Heart right ventricle (tissue), 16 donors: ENCODE measurements around the gene ORMDL1. TPM values are rescaled to one million over a fixed set of nuclear protein-coding genes. Genes with fewer than 3 reads are reported as not detected.

Experiments used
- ATAC-seq, 8 donors: fragments of 200-7000 bp; cut with Tn5 transposase; one replicate each; pipeline ENCODE4 v1.9.1; 2020; ENCODE audit warnings: mild to moderate bottlenecking in 8 of 8, moderate library complexity in 8 of 8, moderate number of reproducible peaks in 1 of 8
- DNase-seq, 2 donors: peaks; one replicate each; pipeline ENCODE4 v3.0.0-alpha.2; 2020
- H3K27ac ChIP-seq, 10 donors: fragments of 200-600 bp; sonication (generic) in 2 of 10; one replicate each; pipeline versions ENCODE4 v1.5.0 to v1.8.0; 2020 to 2022; ENCODE audit warnings: mild to moderate bottlenecking in 3 of 10
- H3K27me3 ChIP-seq, 7 donors: fragments of 200-600 bp; one replicate each; pipeline ENCODE4 v1.8.0; 2021 to 2022; ENCODE audit warnings: mild to moderate bottlenecking in 2 of 7
- H3K36me3 ChIP-seq, 9 donors: fragments of 200-600 bp; sonication (generic) in 1 of 9; one replicate each; pipeline versions ENCODE4 v1.5.0 to v1.8.0; 2020 to 2022; ENCODE audit warnings: mild to moderate bottlenecking in 2 of 9
- H3K4me1 ChIP-seq, 9 donors: fragments of 200-600 bp; sonication (generic) in 1 of 9; one replicate each; pipeline versions ENCODE4 v1.5.0 to v1.8.0; 2020 to 2022; ENCODE audit warnings: mild to moderate bottlenecking in 4 of 9
- H3K4me3 ChIP-seq, 10 donors: fragments of 200-600 bp; sonication (generic) in 2 of 10; one replicate each; pipeline versions ENCODE4 v1.5.0 to v1.8.0; 2020 to 2022; ENCODE audit warnings: mild to moderate bottlenecking in 7 of 10, moderate library complexity in 2 of 10
- H3K9me3 ChIP-seq, 11 donors: fragments of 200-600 bp in 10 of 11; sonication (generic) in 2 of 11; one replicate each; pipeline versions ENCODE4 v1.5.0 to v1.8.0; 2013 to 2022; ENCODE audit warnings: mild to moderate bottlenecking in 2 of 11, control low read depth in 1 of 11, moderate library complexity in 1 of 11
- WGBS, 2 donors: extraction: QIAGEN DNeasy Blood & Tissue Kit; methylation state at CpG; one replicate each; pipeline ENCODE4 v1.1.7; 2013; ENCODE audit warnings: inconsistent platforms in 1 of 2; 5-methylcytosine and 5-hydroxymethylcytosine counted together
- intact Hi-C, 10 donors: fragments of 100-400 bp; cut with DNase I; formaldehyde crosslinking; loops; one replicate each; pipeline versions ENCODE4 v1.11.1 to v1.14.2; 2022
- polyA plus RNA-seq, 2 donors: library from polyadenylated mRNA; stranded (reverse); fragments of 200-250 nt; gene quantifications; one replicate each; pipeline ENCODE4 v1.2.3, GENCODE V29; 2013
- total RNA-seq, 10 donors: library from RNA; stranded (reverse); fragmentation: NEBNext Ultra II Directional in 3 of 10; extraction: Animal tissue kit (Norgen Biotek cat#: 25700) in 3 of 10; gene quantifications; one replicate each; pipeline versions ENCODE4 v1.2.1 to v1.2.4, GENCODE V29; 2021 to 2023
- TF ChIP-seq, protein P1 (sequence below), 9 donors: fragments of 200-600 bp; sonication (generic) in 2 of 9; IDR thresholded peaks; one replicate each; pipeline versions ENCODE4 v1.5.0 to v1.8.0; 2021 to 2022; ENCODE audit warnings: antibody characterized with exemption in 9 of 9, mild to moderate bottlenecking in 5 of 9, moderate library complexity in 1 of 9
- donor health status: Arrhythmogenic right ventricular cardiomyopathy.
- donor health status: ischemic (EF 13 %, LVEDD 7.1; RV severe dilation, severe dysfunction).
- donor health status: healthy with polysubstance abuse.
- donor health status: DM: no; HTN: yes; CAD: no.
- donor health status: DM: no; HTN: no; CAD: no.
- donor health status: ischemic (EF 25% LVEDD 6.9; RV normal size, moderate dysfunction).
- donor health status: ischemic (EF 25% LVEDD 5.7; RV mildly dilated, moderate dysfunction).
- donor health status: healthy.
- donor health status: DM: yes; HTN: yes; CAD: no.
- donor health status: Ischemic cardiomyopathy.
- donor health status: ischemic (EF 35%, LVEDD 5.7; RV mildly dilated, moderate dysfunction).
- donor health status: nonischemic (EF 11% LVEDD 7.7; RV severe dilation, severe dysfunction).
- donor health status: DM: yes; HTN: yes; CAD: no.
- donor health status: PGD.
- donor health status: ischemic (EF 29% LVEDD 5.4; RV normal size, mild dysfunction).
- donor health status: nonischemic (EF 23%, LVEDD 6.1; RV moderate dilation, normal function).

The ORMDL1 gene
- total and polyA plus RNA-seq, 12 donors, result 18.1 to 88.2 (median 24.3) TPM

DNA sequence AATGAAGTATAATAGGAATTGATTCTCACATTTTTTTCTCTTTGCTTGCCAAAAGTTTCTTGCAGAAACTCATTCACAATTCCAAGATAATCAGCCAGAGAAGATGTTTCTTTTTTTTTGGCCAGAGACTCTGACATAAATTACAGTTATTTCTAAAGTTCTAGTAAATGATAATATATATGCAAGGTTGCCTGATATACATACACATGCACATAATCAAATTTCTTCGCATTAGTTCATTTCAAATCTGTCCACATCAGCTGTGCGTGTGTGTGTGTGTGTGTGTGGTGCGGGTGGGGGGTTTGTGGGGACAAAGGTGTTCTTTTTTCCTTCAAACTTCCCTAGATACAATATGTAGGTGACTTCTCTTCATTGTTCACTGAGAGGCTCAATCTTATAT is 54.7 kb downstream of the ORMDL1 start:
- TF ChIP-seq, protein P1, sequence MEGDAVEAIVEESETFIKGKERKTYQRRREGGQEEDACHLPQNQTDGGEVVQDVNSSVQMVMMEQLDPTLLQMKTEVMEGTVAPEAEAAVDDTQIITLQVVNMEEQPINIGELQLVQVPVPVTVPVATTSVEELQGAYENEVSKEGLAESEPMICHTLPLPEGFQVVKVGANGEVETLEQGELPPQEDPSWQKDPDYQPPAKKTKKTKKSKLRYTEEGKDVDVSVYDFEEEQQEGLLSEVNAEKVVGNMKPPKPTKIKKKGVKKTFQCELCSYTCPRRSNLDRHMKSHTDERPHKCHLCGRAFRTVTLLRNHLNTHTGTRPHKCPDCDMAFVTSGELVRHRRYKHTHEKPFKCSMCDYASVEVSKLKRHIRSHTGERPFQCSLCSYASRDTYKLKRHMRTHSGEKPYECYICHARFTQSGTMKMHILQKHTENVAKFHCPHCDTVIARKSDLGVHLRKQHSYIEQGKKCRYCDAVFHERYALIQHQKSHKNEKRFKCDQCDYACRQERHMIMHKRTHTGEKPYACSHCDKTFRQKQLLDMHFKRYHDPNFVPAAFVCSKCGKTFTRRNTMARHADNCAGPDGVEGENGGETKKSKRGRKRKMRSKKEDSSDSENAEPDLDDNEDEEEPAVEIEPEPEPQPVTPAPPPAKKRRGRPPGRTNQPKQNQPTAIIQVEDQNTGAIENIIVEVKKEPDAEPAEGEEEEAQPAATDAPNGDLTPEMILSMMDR (IDR thresholded peaks at IDR 0.05), result no peak
- H3K4me3 ChIP-seq, result no peak overlapping the region
- H3K9me3 ChIP-seq, result no peaks in the 10 kb centered on the region
- WGBS, 2 donors, result 74 to 82% methylated on average over 3 of the region's 3 CpGs
- H3K4me1 ChIP-seq, result no peaks in the 10 kb centered on the region
- no peaks in the 10 kb centered on the region for H3K27me3 ChIP-seq
- peaks cover 0 to 52% (median 3%) of the 10 kb centered on the region in 9 donors for H3K36me3 ChIP-seq
- ATAC-seq, result no peak
- no peak overlapping the region for H3K27ac ChIP-seq
- intact Hi-C loops, result no loop called here
- DNase-seq, result no peak

DNA sequence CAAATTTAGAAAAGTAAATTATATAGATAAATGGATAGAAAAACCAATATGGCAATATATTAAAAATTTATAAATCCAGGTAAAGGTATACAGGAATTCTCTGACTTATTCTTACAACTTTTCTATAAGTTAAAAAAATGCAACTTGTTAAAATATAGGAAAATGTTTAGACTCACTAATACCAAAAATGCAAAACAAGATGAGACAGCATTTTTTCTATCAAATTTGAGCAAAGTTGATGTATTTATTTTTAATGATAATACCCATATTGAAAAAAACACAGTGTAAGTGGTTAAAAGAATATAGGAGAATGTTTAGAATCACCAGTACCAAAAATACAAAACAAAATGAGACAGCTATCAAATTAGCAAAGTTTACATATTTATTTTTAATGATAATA is 57.3 kb downstream of the ORMDL1 start:
- TF ChIP-seq, protein P1 (IDR thresholded peaks at IDR 0.05), result no peak
- intact Hi-C loops, result no loop called here
- H3K27me3 ChIP-seq, result no peaks in the 10 kb centered on the region
- no peaks in the 10 kb centered on the region for H3K9me3 ChIP-seq
- H3K36me3 ChIP-seq, result peaks cover 0 to 38% (median 3%) of the 10 kb centered on the region in 9 donors
- no peak overlapping the region for H3K4me3 ChIP-seq
- DNase-seq, result no peak
- no peak for ATAC-seq
- H3K27ac ChIP-seq, result no peak overlapping the region
- H3K4me1 ChIP-seq, result no peaks in the 10 kb centered on the region

DNA sequence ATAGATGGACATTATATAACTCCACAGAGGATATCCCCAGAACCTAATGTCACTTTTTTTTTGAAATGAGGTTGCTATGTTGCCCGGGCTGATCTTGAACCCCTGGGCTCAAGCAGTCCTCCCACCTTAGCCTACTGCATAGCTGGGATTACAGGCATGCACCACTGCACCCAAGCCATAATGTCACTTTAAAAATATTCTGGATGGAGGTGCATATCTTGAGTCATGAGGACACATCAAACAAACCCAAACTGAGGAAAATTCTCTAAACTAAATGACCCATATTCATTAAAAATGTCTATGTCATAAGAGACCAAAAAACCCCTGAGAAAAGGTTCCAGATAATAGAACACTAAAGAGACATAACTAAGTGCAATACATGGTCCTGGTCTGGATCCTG is 57.9 kb downstream of the ORMDL1 start:
- Histone ChIP-seq H3K36me3 (peaks cover 0 to 38% (median 3%) of the 10 kb centered on the region in 9 donors), H3K4me1 (no peaks in the 10 kb centered on the region), H3K27ac (no peak overlapping the region), H3K4me3 (no peak overlapping the region), H3K27me3 (no peaks in the 10 kb centered on the region), H3K9me3 (no peaks in the 10 kb centered on the region)
- DNase-seq, result no peak
- TF ChIP-seq, protein P1 (IDR thresholded peaks at IDR 0.05), result no peak
- intact Hi-C loops, result no loop called here
- WGBS, 2 donors, result 82 to 91% methylated on average over 1 of the region's 1 CpG
- ATAC-seq, result no peak

DNA sequence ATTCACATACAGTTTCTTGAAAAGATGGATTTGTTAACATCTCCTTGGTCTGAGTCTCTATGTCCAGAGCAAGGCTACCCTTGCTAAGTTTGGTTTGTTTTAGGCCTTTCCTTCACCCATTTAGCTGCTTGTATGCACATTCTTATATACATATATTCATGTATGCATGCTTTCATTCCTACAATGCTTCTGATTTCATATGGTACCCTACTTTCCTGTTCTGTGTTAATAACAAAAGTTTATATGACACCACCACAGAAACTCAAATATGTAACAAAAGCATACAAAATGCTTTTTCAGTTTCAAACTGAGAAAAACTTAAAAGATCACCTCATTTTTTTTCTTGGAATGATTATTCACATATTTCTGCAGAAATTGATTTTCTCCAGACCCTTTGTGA is 60.9 kb downstream of the ORMDL1 start:
- Histone ChIP-seq H3K27me3 (no peaks in the 10 kb centered on the region), H3K4me3 (no peak overlapping the region), H3K36me3 (peaks cover 0 to 32% (median 3%) of the 10 kb centered on the region in 9 donors), H3K27ac (no peak overlapping the region), H3K4me1 (no peaks in the 10 kb centered on the region), H3K9me3 (no peaks in the 10 kb centered on the region)
- ATAC-seq (no peak), DNase-seq (no peak)
- TF ChIP-seq, protein P1 (IDR thresholded peaks at IDR 0.05), result no peak
- intact Hi-C loops, result no loop called here

Other genes with a start within 250 kb of the ORMDL1 start
- gene SLC40A1, start 203.6 kb downstream of the ORMDL1 start, total RNA-seq, result 10 to 100 TPM; 31.1 to 93.9 (median 47.9) TPM
- gene SLC40A1, start 203.6 kb downstream of the ORMDL1 start, polyA plus RNA-seq, result 10 to 100 TPM in 1 of 2 donors, 1 to 10 TPM in 1; 9.4 to 15.1 TPM
- gene ASNSD1, start 122.9 kb downstream of the ORMDL1 start, total RNA-seq, result 10 to 100 TPM; 25.9 to 46.7 (median 30.8) TPM
- gene ASNSD1, start 122.9 kb downstream of the ORMDL1 start, polyA plus RNA-seq, result 10 to 100 TPM; 29.3 to 32.1 TPM
- 1 to 10 TPM; 4.4 to 9.3 (median 5.8) TPM for gene ANKAR, start 109.7 kb downstream of the ORMDL1 start, total RNA-seq
- 1 to 10 TPM in 1 of 2 donors, under 1 TPM in 1; 0.64 to 5.6 TPM for gene ANKAR, start 109.7 kb downstream of the ORMDL1 start, polyA plus RNA-seq
- 10 to 100 TPM in 5 of 10 donors, 1 to 10 TPM in 5; 5.8 to 14.1 (median 9.9) TPM for gene OSGEPL1, start 21.5 kb downstream of the ORMDL1 start, total RNA-seq
- gene OSGEPL1, start 21.5 kb downstream of the ORMDL1 start, polyA plus RNA-seq, result 1 to 10 TPM; 3.9 to 5.0 TPM
- 10 to 100 TPM in 8 of 10 donors, 1 to 10 TPM in 2; 7.0 to 15.1 (median 11.5) TPM for gene PMS1, start 111 bp upstream of the ORMDL1 start, total RNA-seq
- 10 to 100 TPM in 1 of 2 donors, 1 to 10 TPM in 1; 4.1 to 17.3 TPM for gene PMS1, start 111 bp upstream of the ORMDL1 start, polyA plus RNA-seq